Panc1 (cell line): Measurements from ENCODE around the gene NF1. TPM values are rescaled to one million over a fixed set of nuclear protein-coding genes. Genes with fewer than 3 reads are reported as not detected.
A peak's percentile ranks its signal among the peaks of the same experiment; 100 is the strongest.

ENCODE experiments used
- ATAC-seq: fragments of 200-7000 bp; cut with Tn5 transposase; 2 replicates; pipeline ENCODE4 v1.9.1; 2020; ENCODE audit warnings: mild to moderate bottlenecking, moderate library complexity
- BruUV-seq: library from RNA; stranded (reverse); fragments of 400-500 nt; replicated peaks from 2 replicates; lab custom pipeline; 2021; lab: Mats Ljungman, UMichigan
- CTCF ChIA-PET: fragments of 300-600 bp; sonication (Branson Sonifier 250); formaldehyde crosslinking; loops from one replicate; lab custom pipeline; 2022; ENCODE audit warnings: antibody characterized with exemption; lab: Charles Lee
- POLR2A ChIA-PET: fragments of 300-600 bp; sonication (Branson Sonifier 250); formaldehyde crosslinking; loops from one replicate; lab custom pipeline; 2022; ENCODE audit warnings: antibody characterized with exemption; lab: Charles Lee
- DNase-seq: peaks from one replicate; pipeline ENCODE4 v3.0.0-alpha.2; 2010; ENCODE audit warnings: low read depth, low spot score
- H3K27ac ChIP-seq: 2 replicates; pipeline ENCODE4 v1.5.1; 2011; ENCODE audit warnings: mild to moderate bottlenecking, low read length, inconsistent platforms
- H3K27me3 ChIP-seq: fragments of 200-500 bp; sonication (Bioruptor generic); 2 replicates; pipeline ENCODE4 v1.6.0; 2014; ENCODE audit warnings: low read length, inconsistent platforms; ENCODE audit not compliant: control insufficient read depth, insufficient read depth
- H3K36me3 ChIP-seq: fragments of 200-500 bp; sonication (Bioruptor generic); 2 replicates; pipeline ENCODE4 v1.5.1; 2014; ENCODE audit warnings: inconsistent platforms, mild to moderate bottlenecking, low read length, moderate library complexity; ENCODE audit not compliant: control insufficient read depth, insufficient read depth
- H3K4me1 ChIP-seq: 2 replicates; pipeline ENCODE4 v1.5.1; 2011; ENCODE audit warnings: inconsistent platforms, mild to moderate bottlenecking, low read length, moderate library complexity; ENCODE audit not compliant: control insufficient read depth, insufficient read depth
- H3K4me3 ChIP-seq, 2 experiments: 2 replicates each; pipeline ENCODE4 v1.5.1; 2011 to 2012; ENCODE audit warnings: low read depth in 2 of 2, low read length in 2 of 2, mild to moderate bottlenecking in 2 of 2, inconsistent platforms in 1 of 2, moderate library complexity in 1 of 2
- H3K9me3 ChIP-seq: fragments of 200-500 bp; sonication (Bioruptor generic); 2 replicates; pipeline ENCODE4 v1.5.1; 2014; ENCODE audit warnings: low read depth, mild to moderate bottlenecking, inconsistent platforms, low read length, moderate library complexity; ENCODE audit not compliant: control insufficient read depth, insufficient read depth
- CTCF ChIP-seq: fragments of 450-650 bp; IDR thresholded peaks from 2 replicates; pipeline ENCODE4 v1.5.1; 2017; ENCODE audit warnings: mild to moderate bottlenecking
- POLR2AphosphoS5 ChIP-seq: IDR thresholded peaks from 2 replicates; pipeline ENCODE4 v1.6.1; 2012; ENCODE audit warnings: mild to moderate bottlenecking, low read depth, low read length, moderate library complexity
- REST ChIP-seq, 2 experiments: IDR thresholded peaks; 2 replicates each; pipeline ENCODE4 v1.6.1; 2011 to 2012; ENCODE audit warnings: low read depth in 2 of 2, control low read depth in 1 of 2, low read length in 1 of 2, mild to moderate bottlenecking in 1 of 2, moderate library complexity in 1 of 2; ENCODE audit not compliant: insufficient read depth in 1 of 2
- SIN3A ChIP-seq: IDR thresholded peaks from 2 replicates; pipeline ENCODE4 v1.6.1; 2012; ENCODE audit warnings: low read depth, mild to moderate bottlenecking, low read length, moderate library complexity, borderline replicate concordance; ENCODE audit not compliant: insufficient read depth
- TCF7L2 ChIP-seq: IDR thresholded peaks from 2 replicates; pipeline ENCODE4 v1.6.1; 2011; ENCODE audit warnings: mild to moderate bottlenecking, low read depth, low read length, inconsistent platforms
- in situ Hi-C: cut with HindIII; loops from 2 replicates; pipeline ENCODE4 v1.10.0; 2016; ENCODE audit warnings: low sequenced_read_pairs, low pct_unique_long_range_greater_than_20kb
- intact Hi-C: fragments of 100-400 bp; cut with micrococcal nuclease; formaldehyde crosslinking; loops from one replicate; pipeline ENCODE4 v1.10.0; 2022; ENCODE audit not compliant: unreplicated experiment
- total RNA-seq: library from RNA; stranded (reverse); gene quantifications from one replicate; pipeline ENCODE4 v1.2.1, GENCODE V29; 2021; ENCODE audit not compliant: unreplicated experiment

The NF1 gene
- total RNA-seq, 1 experiment from 2014 or later = 82.5 TPM

GRCh38 chr17:31388770-31389656 lies 294.2 kb downstream of the NF1 start:
- BruUV-seq = no TSS peak
- Histone ChIP-seq H3K4me3 (no peak overlapping the region), H3K9me3 (no peaks in the 10 kb centered on the region), H3K27me3 (no peaks in the 10 kb centered on the region), H3K4me1 (no peaks in the 10 kb centered on the region), H3K27ac (no peak overlapping the region), H3K36me3 (no peaks in the 10 kb centered on the region)
- intact Hi-C loops = loop anchor here (5.0 kb wide), 1 partner anchor 138 kb away; no protein-coding TSS in a partner anchor
- POLR2A ChIA-PET = interaction anchor here (0.5 to 0.6 kb wide), 2 partner anchors 113 to 353 kb away, joined by 3 to 6 read pairs; no protein-coding TSS in a partner anchor
- CTCF ChIA-PET = interaction anchor here (0.7 to 1.4 kb wide), 4 partner anchors 23 to 271 kb away, joined by 3 to 7 read pairs (median 4); no protein-coding TSS in a partner anchor
- TF ChIP-seq TCF7L2 (no peak), CTCF (peak; percentile 88)
- ATAC-seq = peak; percentile 49
- peak; percentile 12 for DNase-seq
- in situ Hi-C loops = no loop called here

- intact Hi-C loops (loop anchor here (5.0 kb wide), 1 partner anchor 137 kb away; no protein-coding TSS in a partner anchor), in situ Hi-C loops (no loop called here)
- CTCF ChIA-PET = interaction anchor here (0.7 to 1.4 kb wide), 4 partner anchors 22 to 270 kb away, joined by 3 to 7 read pairs (median 4); no protein-coding TSS in a partner anchor
- no TSS peak for BruUV-seq
- no peaks in the 10 kb centered on the region for H3K9me3 ChIP-seq
- ATAC-seq (no peak), DNase-seq (no peak)
- H3K4me1 ChIP-seq = no peaks in the 10 kb centered on the region
- H3K27ac ChIP-seq = no peak overlapping the region
- TF ChIP-seq TCF7L2 (no peak), POLR2AphosphoS5 (no peak), CTCF (no peak; the same call in 1 of the 2 replicates), REST (IDR thresholded peaks at IDR 0.05; ENCODE audit: insufficient read depth in 1 of 2, low read depth in 2 of 2, low read length in 1 of 2) (no peak), SIN3A (no peak)
- POLR2A ChIA-PET = interaction anchor here (0.6 kb wide), 1 partner anchor 353 kb away, joined by 3 read pairs; no protein-coding TSS in a partner anchor
- H3K4me3 ChIP-seq = no peak overlapping the region
- H3K27me3 ChIP-seq = no peaks in the 10 kb centered on the region
- no peaks in the 10 kb centered on the region for H3K36me3 ChIP-seq
Measured at GRCh38 chr17:31389657-31390381, 295.0 kb downstream of the NF1 start.
